Stomach (tissue), 4 donors: ENCODE measurements around the gene CDH7.

Source experiments
- CTCF ChIP-seq, 7 experiments: fragments of 450-650 bp in 4 of 7; fragments of 200-600 bp in 3 of 7; sonication (generic) in 3 of 7; IDR thresholded peaks; one replicate each; pipeline ENCODE4 v1.5.1; 2016 to 2019; ENCODE audit warnings: antibody characterized with exemption in 7 of 7, control low read depth in 2 of 7, mild to moderate bottlenecking in 1 of 7
- POLR2A ChIP-seq, 4 donors: fragments of 450-650 bp; IDR thresholded peaks; one replicate each; pipeline ENCODE4 v1.6.1; 2016; ENCODE audit warnings: antibody characterized with exemption in 4 of 4, control low read depth in 2 of 4, mild to moderate bottlenecking in 1 of 4, moderate library complexity in 1 of 4
- POLR2AphosphoS5 ChIP-seq, 3 donors: sonication (generic); formaldehyde crosslinking; IDR thresholded peaks; one replicate each; pipeline ENCODE4 v1.6.1; 2016; ENCODE audit warnings: antibody characterized with exemption in 3 of 3

GRCh38 chr18:65906621-65907034 is 155.8 kb downstream of the CDH7 start:
- no peak for TF ChIP-seq CTCF (IDR thresholded peaks at IDR 0.05)
- TF ChIP-seq POLR2AphosphoS5 (IDR thresholded peaks at IDR 0.05): no peak
- TF ChIP-seq POLR2A (IDR thresholded peaks at IDR 0.05): no peak
